GM19395 (cell line): Measurements from ENCODE around the gene C10orf90.

Source experiments
- ATAC-seq: cut with Tn5 transposase; IDR thresholded peaks from one replicate; pipeline ENCODE4 v1.9.1; 2021; ENCODE audit warnings: mild to moderate bottlenecking, moderate library complexity; ENCODE audit not compliant: unreplicated experiment

C10orf90 gene

GRCh38 chr10:126469692-126470091 is 200.8 kb downstream of the C10orf90 start:
- ATAC-seq = no peak

- no peak for ATAC-seq
Observed at GRCh38 chr10:126468876-126469643, 201.4 kb downstream of the C10orf90 start.

- ATAC-seq = no peak
Observed at GRCh38 chr10:126468467-126468866, 202.0 kb downstream of the C10orf90 start.

DNA sequence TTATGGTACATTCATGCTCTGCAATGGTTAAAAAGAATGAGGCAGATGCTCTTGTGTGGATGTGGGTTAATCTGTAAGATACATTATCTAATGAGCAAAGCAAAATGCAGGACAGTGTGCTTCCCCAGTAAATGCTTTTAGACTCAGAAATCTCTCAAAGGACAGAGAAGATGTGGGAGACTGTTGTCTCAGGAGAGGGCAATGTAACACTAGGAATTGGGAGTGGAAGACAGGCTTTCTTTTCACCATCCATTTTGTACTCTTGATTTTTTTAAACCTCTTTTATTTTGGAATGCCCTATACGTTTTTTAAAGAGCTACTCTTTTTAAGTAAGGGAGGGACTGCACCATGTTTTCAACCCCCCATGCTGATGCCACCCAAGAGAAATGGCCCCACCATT is 204.7 kb downstream of the C10orf90 start:
- no peak for ATAC-seq

GRCh38 chr10:126463286-126463685 is 207.2 kb downstream of the C10orf90 start:
- no peak for ATAC-seq

- no peak for ATAC-seq
Observed at GRCh38 chr10:126461289-126461940, 209.1 kb downstream of the C10orf90 start.

DNA sequence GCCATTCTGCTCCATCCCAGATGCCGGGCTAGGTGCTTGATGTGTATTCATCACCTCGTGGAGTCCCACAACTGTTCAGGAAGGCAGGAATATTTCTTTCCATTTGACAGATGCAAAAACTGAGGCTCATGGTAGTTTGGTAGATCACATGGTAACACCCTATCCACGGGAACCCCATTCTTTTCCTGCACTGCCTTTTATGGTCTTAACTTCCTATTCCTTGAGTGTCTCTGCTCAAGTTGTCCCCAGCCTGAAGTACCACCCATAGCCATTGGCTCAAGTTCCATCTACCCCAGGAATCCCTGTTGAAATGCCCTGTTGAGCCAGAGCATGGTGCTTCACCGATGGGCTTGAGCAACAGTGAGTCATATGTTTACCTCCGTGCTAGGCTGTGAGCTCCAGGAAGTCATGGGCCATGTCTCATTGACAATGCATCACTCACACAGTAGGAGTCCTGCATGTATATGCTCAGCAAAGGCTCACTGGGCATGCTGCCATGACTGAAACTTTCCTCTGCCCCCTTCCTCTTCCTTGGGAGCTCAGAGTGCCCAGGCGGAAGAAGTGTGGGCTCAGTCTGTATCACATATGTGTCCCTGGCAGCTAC is 210.5 kb downstream of the C10orf90 start:
- ATAC-seq = no peak

DNA sequence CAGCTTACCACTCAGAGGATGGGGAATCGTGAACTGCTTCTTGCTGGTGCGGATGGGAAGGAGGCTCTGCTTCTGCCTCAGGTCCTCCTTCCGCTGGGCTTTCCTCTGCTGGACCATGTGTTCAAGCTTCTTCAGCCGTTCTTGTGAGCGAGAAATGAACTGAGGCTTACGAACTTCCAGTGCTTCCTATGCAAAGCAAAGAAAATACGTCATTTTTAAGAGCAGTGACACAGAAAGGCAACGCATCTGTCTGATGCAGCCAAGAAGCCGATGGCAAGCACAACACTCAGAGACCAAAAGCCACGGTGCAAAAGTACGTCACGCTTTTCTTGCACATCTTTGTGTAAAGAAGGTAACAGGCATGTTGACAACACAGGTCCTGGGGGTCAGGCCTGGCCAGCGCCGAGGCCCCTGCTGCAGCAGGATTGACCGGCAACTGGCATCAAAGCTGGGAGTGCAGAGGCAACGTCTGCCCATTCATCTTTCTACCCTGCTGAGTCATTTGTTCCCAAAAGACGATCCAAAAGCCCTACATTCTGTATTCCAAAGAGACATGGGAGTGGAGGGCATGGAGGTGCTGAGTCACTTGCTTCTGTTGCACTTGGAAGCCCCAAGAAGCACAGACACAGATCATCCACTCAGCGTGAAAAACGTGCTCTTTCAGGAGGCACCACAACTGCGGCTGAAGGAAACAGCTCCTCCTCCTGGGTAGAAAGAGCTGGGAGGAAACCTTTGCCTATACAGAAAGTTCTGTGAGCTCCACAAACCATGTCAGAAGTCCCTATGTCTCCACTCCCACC is 211.3 kb downstream of the C10orf90 start:
- no peak for ATAC-seq

DNA sequence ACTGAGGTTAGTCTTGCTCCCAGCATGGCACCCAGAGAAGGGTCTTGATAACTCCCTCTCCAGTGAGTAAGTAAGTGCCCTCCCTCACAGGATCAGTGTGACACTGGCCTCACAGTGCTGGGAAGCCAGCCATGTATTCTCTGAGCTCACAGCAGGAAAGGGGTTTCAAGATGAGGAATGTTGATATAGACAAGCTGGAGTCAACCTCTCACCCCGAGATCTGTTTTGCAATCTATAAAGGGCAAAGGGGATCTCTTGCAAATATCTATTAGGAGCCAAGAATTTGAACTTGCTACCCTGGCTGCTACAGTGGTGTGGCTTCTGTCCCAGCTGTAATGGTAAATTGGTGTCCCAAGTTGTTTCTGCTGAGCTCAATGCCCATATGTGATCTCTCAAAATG is 212.0 kb downstream of the C10orf90 start:
- no peak for ATAC-seq

GRCh38 chr10:126456632-126457031 is 213.9 kb downstream of the C10orf90 start:
- no peak for ATAC-seq

DNA sequence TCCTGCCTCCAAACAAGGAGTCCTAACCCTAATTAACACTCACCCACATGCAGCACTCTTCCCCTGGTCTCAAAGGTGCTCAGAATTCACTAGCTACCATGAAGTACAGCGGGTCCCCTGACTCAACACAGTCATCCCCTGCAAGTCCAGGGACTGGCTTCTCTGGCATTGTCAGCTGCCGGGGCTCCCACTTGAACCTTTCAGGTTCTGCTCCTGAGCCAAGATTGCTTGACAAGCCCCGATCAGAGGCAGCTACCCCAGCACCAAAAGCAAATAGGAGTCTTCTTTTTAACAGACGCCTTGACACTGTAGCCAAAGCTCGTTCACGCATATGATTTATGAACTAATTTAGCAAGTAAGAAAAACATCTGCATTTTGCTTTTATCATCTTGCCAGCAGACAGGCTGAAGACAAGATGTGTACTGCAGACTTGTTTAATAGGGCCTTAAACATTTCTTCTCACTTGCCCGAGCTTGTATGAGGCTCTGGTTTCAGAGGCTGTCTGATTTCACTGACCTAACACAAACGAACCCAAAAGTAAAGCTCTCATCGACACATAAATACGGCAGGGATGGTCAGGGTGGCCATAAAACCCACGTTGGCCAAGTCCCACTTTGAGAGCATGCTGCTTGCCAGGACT is 214.6 kb downstream of the C10orf90 start:
- ATAC-seq = no peak

GRCh38 chr10:126455036-126455765 is 215.3 kb downstream of the C10orf90 start:
- no peak for ATAC-seq

GRCh38 chr10:126454045-126454751 is 216.3 kb downstream of the C10orf90 start:
- ATAC-seq = no peak

DNA sequence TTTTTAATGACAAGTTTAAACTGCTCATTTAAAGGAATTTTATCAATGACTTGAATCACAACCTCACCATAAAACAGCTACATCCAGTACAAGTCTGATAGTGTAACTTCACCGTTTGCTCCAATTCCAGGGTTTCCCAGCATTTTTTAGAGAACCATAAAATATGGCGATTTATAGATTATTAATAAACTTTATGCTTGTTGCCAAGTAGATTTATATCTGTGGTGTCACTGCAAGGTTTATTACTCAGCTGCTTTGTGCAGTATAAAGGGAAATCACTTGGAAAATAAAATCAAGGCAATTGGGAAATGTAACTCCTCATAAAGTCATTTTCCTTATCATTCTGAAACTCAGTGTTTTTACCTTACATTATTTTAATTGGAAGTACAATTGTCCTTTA is 218.2 kb downstream of the C10orf90 start:
- no peak for ATAC-seq

GRCh38 chr10:126448091-126448490 is 222.4 kb downstream of the C10orf90 start:
- ATAC-seq = no peak

GRCh38 chr10:126439942-126440341 is 230.6 kb downstream of the C10orf90 start:
- no peak for ATAC-seq

GRCh38 chr10:126438407-126438783 is 232.1 kb downstream of the C10orf90 start:
- ATAC-seq = no peak

- ATAC-seq = no peak
Observed at GRCh38 chr10:126437635-126438406, 232.7 kb downstream of the C10orf90 start.

GRCh38 chr10:126434235-126434634 is 236.3 kb downstream of the C10orf90 start:
- ATAC-seq = no peak
